PFSK-1 (cell line): ENCODE results near the gene AUH.

Experiments used
- POLR2AphosphoS5 ChIP-seq: IDR thresholded peaks from 2 replicates; pipeline ENCODE4 v1.6.1; 2012; ENCODE audit warnings: low read depth, mild to moderate bottlenecking, control low read depth, low read length, moderate library complexity
- TF ChIP-seq, protein P1 (sequence below), 2 experiments: IDR thresholded peaks; 2 replicates each; pipeline versions ENCODE4 v1.6.1 to v1.8.0; 2011 to 2012; ENCODE audit warnings: low read depth in 2 of 2, low read length in 2 of 2, control low read depth in 1 of 2, inconsistent platforms in 1 of 2, mild to moderate bottlenecking in 1 of 2, moderate library complexity in 1 of 2; ENCODE audit not compliant: insufficient read depth in 1 of 2

- TF ChIP-seq, protein P1, sequence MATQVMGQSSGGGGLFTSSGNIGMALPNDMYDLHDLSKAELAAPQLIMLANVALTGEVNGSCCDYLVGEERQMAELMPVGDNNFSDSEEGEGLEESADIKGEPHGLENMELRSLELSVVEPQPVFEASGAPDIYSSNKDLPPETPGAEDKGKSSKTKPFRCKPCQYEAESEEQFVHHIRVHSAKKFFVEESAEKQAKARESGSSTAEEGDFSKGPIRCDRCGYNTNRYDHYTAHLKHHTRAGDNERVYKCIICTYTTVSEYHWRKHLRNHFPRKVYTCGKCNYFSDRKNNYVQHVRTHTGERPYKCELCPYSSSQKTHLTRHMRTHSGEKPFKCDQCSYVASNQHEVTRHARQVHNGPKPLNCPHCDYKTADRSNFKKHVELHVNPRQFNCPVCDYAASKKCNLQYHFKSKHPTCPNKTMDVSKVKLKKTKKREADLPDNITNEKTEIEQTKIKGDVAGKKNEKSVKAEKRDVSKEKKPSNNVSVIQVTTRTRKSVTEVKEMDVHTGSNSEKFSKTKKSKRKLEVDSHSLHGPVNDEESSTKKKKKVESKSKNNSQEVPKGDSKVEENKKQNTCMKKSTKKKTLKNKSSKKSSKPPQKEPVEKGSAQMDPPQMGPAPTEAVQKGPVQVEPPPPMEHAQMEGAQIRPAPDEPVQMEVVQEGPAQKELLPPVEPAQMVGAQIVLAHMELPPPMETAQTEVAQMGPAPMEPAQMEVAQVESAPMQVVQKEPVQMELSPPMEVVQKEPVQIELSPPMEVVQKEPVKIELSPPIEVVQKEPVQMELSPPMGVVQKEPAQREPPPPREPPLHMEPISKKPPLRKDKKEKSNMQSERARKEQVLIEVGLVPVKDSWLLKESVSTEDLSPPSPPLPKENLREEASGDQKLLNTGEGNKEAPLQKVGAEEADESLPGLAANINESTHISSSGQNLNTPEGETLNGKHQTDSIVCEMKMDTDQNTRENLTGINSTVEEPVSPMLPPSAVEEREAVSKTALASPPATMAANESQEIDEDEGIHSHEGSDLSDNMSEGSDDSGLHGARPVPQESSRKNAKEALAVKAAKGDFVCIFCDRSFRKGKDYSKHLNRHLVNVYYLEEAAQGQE (IDR thresholded peaks at IDR 0.05; ENCODE audit: insufficient read depth in 1 of 2, low read depth in 2 of 2, low read length in 2 of 2), result no peak
- TF ChIP-seq POLR2AphosphoS5, result no peak
Observed at GRCh38 chr9:91220491-91221135, 141.1 kb downstream of the AUH start.
